Gastroesophageal sphincter (tissue), 4 donors: ENCODE results near the gene RBM42. TPM values are rescaled to one million over a fixed set of nuclear protein-coding genes. Genes with fewer than 3 reads are reported as not detected.
A peak's percentile ranks its signal among the peaks of the same experiment; 100 is the strongest.

Experiments
- ATAC-seq: fragments of 150-250 bp; one replicate; pipeline ENCODE4 v1.9.1; 2016; ENCODE audit warnings: mild to moderate bottlenecking, moderate library complexity
- H3K27ac ChIP-seq, 4 donors: fragments of 200-600 bp; sonication (generic) in 3 of 4; 1 replicate in 3 of 4; 2 replicates in 1 of 4; pipeline ENCODE4 v1.5.1; 2016 to 2019
- H3K27me3 ChIP-seq: fragments of 200-600 bp; sonication (generic); one replicate; pipeline ENCODE4 v1.5.1; 2019
- H3K36me3 ChIP-seq, 2 donors: fragments of 200-600 bp; sonication (generic); one replicate each; pipeline ENCODE4 v1.5.1; 2019; ENCODE audit warnings: control low read depth in 1 of 2
- H3K4me1 ChIP-seq, 3 donors: fragments of 200-600 bp; sonication (generic); 1 replicate in 2 of 3; 2 replicates in 1 of 3; pipeline ENCODE4 v1.5.1; 2016 to 2019; ENCODE audit warnings: control low read depth in 2 of 3
- H3K4me3 ChIP-seq, 2 donors: fragments of 200-600 bp; sonication (generic); one replicate each; pipeline ENCODE4 v1.5.1; 2019; ENCODE audit warnings: mild to moderate bottlenecking in 1 of 2, moderate library complexity in 1 of 2
- H3K9me3 ChIP-seq, 3 donors: fragments of 200-600 bp; sonication (generic); one replicate each; pipeline ENCODE4 v1.5.1; 2017 to 2019; ENCODE audit warnings: control low read depth in 2 of 3
- EP300 ChIP-seq: sonication (generic); formaldehyde crosslinking; IDR thresholded peaks from one replicate; pipeline ENCODE4 v1.6.1; 2017; ENCODE audit warnings: antibody characterized with exemption, mild to moderate bottlenecking
- POLR2A ChIP-seq, 2 donors: fragments of 450-650 bp; IDR thresholded peaks; one replicate each; pipeline ENCODE4 v1.6.1; 2017; ENCODE audit warnings: antibody characterized with exemption in 2 of 2, mild to moderate bottlenecking in 2 of 2, moderate library complexity in 1 of 2
- POLR2AphosphoS5 ChIP-seq: sonication (generic); formaldehyde crosslinking; IDR thresholded peaks from one replicate; pipeline ENCODE4 v1.6.1; 2017; ENCODE audit warnings: antibody characterized with exemption
- WGBS, 2 donors: methylation state at CpG; one replicate each; pipeline ENCODE4 v1.1.5; 2018; ENCODE audit warnings: low coverage in 1 of 2; 5-methylcytosine and 5-hydroxymethylcytosine counted together
- total RNA-seq, 4 donors: library from RNA; depleted of rRNA; stranded (reverse); fragments of >200 nt; gene quantifications; one replicate each; pipeline ENCODE4 v1.1.0, GENCODE V29; 2016
- TF ChIP-seq, protein P1 (sequence below), 4 experiments: fragments of 200-600 bp in 2 of 4; fragments of 450-650 bp in 2 of 4; sonication (generic) in 1 of 4; IDR thresholded peaks; one replicate each; pipeline ENCODE4 v1.5.1; 2017 to 2019; ENCODE audit warnings: antibody characterized with exemption in 4 of 4, mild to moderate bottlenecking in 2 of 4, moderate library complexity in 2 of 4

RBM42 gene
- total RNA-seq, 4 donors from 2014 or later: 66.1 to 98.0 (median 72.8) TPM

DNA sequence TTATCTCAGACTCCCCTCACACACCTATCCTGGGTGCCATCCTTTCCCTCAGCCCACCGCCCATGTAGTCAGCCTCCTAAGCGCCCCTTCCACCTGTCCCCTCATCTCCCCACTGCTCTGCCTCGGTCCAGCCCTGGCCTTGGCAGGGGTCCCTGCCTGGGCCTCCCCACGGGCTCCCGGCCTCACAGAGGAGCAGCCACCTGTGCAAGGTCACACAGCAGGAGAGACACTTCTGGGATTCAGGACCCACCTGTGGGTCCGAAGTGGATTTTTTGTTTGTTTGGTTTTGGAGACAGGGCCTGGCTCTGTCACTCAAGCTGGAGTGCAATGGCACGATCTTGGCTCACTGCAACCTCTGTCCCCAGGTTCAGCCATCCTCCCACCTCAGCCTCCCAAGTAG is 36.8 kb downstream of the RBM42 start:
- WGBS, 2 donors: 40 to 73% methylated on average over 1 to 5 of the region's 7 CpGs
- no peak overlapping the region for H3K27ac ChIP-seq
- peaks cover 0 to 53% of the 10 kb centered on the region in 2 donors for H3K36me3 ChIP-seq
- H3K4me3 ChIP-seq: no peak overlapping the region
- TF ChIP-seq POLR2A (IDR thresholded peaks at IDR 0.05) (no peak), POLR2AphosphoS5 (no peak), EP300 (no peak)
- TF ChIP-seq, protein P1, sequence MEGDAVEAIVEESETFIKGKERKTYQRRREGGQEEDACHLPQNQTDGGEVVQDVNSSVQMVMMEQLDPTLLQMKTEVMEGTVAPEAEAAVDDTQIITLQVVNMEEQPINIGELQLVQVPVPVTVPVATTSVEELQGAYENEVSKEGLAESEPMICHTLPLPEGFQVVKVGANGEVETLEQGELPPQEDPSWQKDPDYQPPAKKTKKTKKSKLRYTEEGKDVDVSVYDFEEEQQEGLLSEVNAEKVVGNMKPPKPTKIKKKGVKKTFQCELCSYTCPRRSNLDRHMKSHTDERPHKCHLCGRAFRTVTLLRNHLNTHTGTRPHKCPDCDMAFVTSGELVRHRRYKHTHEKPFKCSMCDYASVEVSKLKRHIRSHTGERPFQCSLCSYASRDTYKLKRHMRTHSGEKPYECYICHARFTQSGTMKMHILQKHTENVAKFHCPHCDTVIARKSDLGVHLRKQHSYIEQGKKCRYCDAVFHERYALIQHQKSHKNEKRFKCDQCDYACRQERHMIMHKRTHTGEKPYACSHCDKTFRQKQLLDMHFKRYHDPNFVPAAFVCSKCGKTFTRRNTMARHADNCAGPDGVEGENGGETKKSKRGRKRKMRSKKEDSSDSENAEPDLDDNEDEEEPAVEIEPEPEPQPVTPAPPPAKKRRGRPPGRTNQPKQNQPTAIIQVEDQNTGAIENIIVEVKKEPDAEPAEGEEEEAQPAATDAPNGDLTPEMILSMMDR (IDR thresholded peaks at IDR 0.05): no peak
- H3K27me3 ChIP-seq: no peaks in the 10 kb centered on the region
- ATAC-seq: no peak
- no peaks in the 10 kb centered on the region for H3K4me1 ChIP-seq
- H3K9me3 ChIP-seq: no peaks in the 10 kb centered on the region

DNA sequence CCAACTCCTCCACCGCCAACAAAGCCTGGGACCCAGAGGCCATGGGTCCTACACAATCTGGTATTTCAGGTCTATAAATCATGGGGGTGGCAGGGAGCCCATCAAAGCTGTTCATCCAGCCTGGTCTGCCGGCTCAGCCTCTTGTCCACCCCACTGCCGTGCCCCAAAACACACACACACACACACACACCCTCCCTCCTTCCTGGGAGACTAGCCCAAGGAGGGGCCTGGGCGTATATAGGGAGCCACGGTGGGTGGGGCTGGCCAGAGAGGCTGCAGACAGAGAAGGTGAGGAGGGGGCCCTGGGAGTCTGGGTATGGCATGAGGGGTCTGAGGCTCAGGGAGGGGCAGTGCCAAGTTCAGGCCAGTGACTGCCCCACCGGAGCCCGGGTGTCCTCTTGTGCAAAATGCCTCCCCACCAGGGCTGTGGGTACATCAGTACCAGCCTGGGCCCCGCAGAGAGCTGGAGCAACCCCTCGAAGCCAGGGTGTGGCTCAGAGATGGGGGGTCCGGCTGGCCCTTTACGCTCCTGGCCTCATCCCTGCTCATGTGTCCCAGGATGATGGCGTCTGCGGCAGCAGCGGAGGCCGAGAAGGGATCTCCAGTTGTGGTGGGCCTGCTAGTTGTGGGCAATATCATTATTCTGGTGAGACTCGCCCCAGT is 37.5 kb downstream of the RBM42 start, which contains the start of gene UPK1A:
Gene UPK1A (plus strand): TSS at position 267 of the 663 bp plus-strand sequence. CDS start 296 bp downstream, at position 563.
- Histone ChIP-seq H3K27ac (no peak within 1 kb of the TSS), H3K4me1 (no peaks in the 10 kb centered on the region), H3K9me3 (no peaks in the 10 kb centered on the region), H3K27me3 (no peaks in the 10 kb centered on the region), H3K4me3 (no peak within 1 kb of the TSS), H3K36me3 (peaks cover 0 to 45% of the 10 kb centered on the region in 2 donors)
- WGBS, 2 donors: 0% methylated on average over 1 to 2 of the region's 16 CpGs
- TF ChIP-seq EP300 (no peak), POLR2AphosphoS5 (no peak), POLR2A (IDR thresholded peaks at IDR 0.05) (no peak)
- TF ChIP-seq, protein P1 (IDR thresholded peaks at IDR 0.05): no peak
- peak; percentile 39 for ATAC-seq

DNA sequence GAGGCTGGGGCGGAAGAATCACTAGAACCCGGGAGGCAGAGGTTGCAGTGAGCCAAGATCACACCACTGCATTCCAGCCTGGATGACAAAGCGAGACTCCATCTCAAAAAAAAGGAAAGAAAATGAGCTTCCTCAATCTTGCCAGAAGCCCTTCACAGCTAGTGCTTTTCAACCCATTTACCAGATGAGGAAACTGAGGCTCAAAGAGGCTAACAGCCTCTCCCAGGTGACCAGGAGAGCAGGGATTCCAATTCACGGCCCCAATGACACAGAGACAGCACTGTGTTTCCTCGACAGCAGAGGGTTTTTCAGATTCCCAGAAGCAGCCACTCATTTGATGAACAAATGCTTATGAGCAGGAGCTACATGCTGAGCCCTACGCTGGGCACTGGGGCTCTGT is 40.7 kb downstream of the RBM42 start:
- no peak for TF ChIP-seq POLR2A (IDR thresholded peaks at IDR 0.05)
- no peak for TF ChIP-seq EP300
- TF ChIP-seq, protein P1 (IDR thresholded peaks at IDR 0.05): no peak
- no peak for TF ChIP-seq POLR2AphosphoS5
- no peak for ATAC-seq
- 70 to 72% methylated on average over 2 to 4 of the region's 6 CpGs for WGBS, 2 donors

DNA sequence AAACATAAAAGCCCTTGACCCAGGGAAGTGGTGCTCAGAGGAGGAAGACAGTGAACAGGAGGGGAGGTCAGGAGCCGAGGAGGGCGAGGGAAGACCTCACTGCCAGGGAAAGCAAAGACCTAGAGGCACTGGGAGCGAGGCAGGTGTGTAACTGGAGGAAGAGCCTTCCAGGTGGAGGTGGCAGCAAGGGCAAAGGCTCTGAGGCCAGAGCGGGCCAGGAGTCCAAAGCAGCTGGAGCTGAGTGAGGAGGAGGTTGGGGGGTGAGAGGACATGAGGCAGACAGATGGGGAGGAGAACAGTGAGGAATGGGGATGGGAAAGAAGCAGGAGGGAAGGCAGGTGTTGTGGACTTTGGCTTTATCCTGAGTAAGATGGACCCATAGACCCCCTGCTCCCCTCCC is 41.1 kb downstream of the RBM42 start:
- no peak overlapping the region for H3K27ac ChIP-seq
- H3K36me3 ChIP-seq: peaks cover 0 to 9% of the 10 kb centered on the region in 2 donors
- no peak overlapping the region for H3K4me3 ChIP-seq
- WGBS, 2 donors: 64% methylated on average over 4 of the region's 4 CpGs; no CpG with 5 or more reads in 1 of the 2 donors
- TF ChIP-seq POLR2A (IDR thresholded peaks at IDR 0.05) (no peak), EP300 (no peak), POLR2AphosphoS5 (no peak)
- TF ChIP-seq, protein P1 (IDR thresholded peaks at IDR 0.05): no peak
- no peak for ATAC-seq
- peaks cover 35% of the 10 kb centered on the region for H3K27me3 ChIP-seq
- H3K4me1 ChIP-seq: peaks cover 0 to 9% (median 0%) of the 10 kb centered on the region in 3 donors
- H3K9me3 ChIP-seq: no peaks in the 10 kb centered on the region

More for the DNA sequence above, 40.7 kb downstream of the RBM42 start:
- peaks cover 31% of the 10 kb centered on the region for H3K27me3 ChIP-seq
- H3K4me3 ChIP-seq: no peak overlapping the region
- H3K9me3 ChIP-seq: no peaks in the 10 kb centered on the region
- H3K4me1 ChIP-seq: peaks cover 0 to 9% (median 0%) of the 10 kb centered on the region in 3 donors
- no peak overlapping the region for H3K27ac ChIP-seq
- peaks cover 0 to 14% of the 10 kb centered on the region in 2 donors for H3K36me3 ChIP-seq

DNA sequence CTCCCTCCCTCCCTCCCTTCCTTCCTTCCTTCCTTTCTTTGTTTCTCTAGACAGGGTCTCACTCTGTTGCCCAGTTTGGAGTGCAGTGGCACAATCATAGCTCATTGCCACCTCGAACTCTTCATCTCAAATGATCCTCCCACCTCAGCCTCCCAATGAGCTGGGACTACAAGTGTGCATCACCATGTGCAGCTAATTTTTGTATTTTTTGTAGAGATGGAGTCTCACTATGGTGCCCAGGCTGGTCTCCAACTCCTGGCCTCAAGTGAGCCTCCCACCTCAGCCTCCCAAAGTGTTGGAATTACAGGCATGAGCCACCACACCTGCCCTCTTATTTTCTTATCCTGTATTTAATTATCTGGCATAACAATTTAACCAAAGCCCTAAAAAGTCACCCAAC is 41.9 kb downstream of the RBM42 start:
- no peak for ATAC-seq
- Histone ChIP-seq H3K27ac (no peak overlapping the region), H3K4me3 (no peak overlapping the region), H3K36me3 (peaks cover 0 to 2% of the 10 kb centered on the region in 2 donors), H3K27me3 (peaks cover 42% of the 10 kb centered on the region), H3K4me1 (peaks cover 0 to 9% (median 0%) of the 10 kb centered on the region in 3 donors), H3K9me3 (no peaks in the 10 kb centered on the region)
- WGBS, 2 donors: 82% methylated on average over 1 of the region's 1 CpG; no CpG with 5 or more reads in 1 of the 2 donors
- no peak for TF ChIP-seq POLR2AphosphoS5
- TF ChIP-seq, protein P1 (IDR thresholded peaks at IDR 0.05): no peak
- no peak for TF ChIP-seq EP300
- TF ChIP-seq POLR2A (IDR thresholded peaks at IDR 0.05): no peak
